IMR-90 (cell line): ENCODE data around the gene EMID1.

ENCODE experiments used
- POLR2A ChIP-seq: IDR thresholded peaks from 2 replicates; pipeline ENCODE4 v1.6.1; 2012; ENCODE audit warnings: mild to moderate bottlenecking, low read depth, low read length
- TF ChIP-seq, protein P1 (sequence below): conservative IDR thresholded peaks from 2 replicates; pipeline ENCODE4 v1.5.1; 2012; ENCODE audit warnings: mild to moderate bottlenecking, low read depth, low read length, improper control_type of control experiment

DNA sequence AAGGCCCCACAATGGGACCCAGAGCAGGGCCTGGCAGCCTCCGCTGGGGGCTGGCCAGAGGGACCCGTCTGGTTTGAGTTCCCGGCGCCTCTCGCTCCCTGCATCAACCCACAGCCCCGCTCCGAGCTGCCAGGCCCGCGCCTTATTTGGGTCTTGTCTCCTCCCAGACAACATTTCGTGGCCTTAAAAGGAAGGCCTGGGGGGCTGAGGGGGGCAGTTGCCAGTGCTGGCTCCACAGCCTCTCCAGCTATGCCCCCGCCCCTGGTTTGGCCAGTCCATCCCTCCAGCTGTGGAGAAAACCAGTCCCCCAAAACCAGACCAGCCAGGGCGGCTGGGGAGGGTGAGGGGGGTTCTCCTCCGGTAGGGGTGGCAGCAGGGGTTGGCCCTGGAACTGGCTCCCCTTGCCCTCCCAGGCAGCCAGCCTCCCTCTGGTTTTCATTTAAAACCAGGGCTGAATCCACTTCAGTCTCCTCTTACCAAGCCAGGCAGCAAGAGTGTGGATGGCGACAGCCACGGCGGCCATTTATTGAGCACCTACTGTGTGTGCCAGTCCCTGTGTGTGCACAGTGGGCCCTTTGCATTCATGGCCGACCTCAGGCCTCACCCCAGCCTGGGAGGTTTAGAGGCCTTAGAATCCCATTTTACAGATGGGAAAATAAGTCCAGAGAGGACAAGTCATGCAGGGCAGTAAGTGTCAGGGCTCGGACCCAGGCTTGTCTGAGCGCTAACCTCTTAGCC, 18.6 kb downstream of the EMID1 start:
- TF ChIP-seq, protein P1, sequence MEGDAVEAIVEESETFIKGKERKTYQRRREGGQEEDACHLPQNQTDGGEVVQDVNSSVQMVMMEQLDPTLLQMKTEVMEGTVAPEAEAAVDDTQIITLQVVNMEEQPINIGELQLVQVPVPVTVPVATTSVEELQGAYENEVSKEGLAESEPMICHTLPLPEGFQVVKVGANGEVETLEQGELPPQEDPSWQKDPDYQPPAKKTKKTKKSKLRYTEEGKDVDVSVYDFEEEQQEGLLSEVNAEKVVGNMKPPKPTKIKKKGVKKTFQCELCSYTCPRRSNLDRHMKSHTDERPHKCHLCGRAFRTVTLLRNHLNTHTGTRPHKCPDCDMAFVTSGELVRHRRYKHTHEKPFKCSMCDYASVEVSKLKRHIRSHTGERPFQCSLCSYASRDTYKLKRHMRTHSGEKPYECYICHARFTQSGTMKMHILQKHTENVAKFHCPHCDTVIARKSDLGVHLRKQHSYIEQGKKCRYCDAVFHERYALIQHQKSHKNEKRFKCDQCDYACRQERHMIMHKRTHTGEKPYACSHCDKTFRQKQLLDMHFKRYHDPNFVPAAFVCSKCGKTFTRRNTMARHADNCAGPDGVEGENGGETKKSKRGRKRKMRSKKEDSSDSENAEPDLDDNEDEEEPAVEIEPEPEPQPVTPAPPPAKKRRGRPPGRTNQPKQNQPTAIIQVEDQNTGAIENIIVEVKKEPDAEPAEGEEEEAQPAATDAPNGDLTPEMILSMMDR: no peak
- TF ChIP-seq POLR2A: no peak
